HG03280 (cell line): ENCODE data around the gene CD164L2.
A peak's percentile ranks its signal among the peaks of the same experiment; 100 is the strongest.

Experiments used
- ATAC-seq: cut with Tn5 transposase; IDR thresholded peaks from one replicate; pipeline ENCODE4 v1.9.1; 2021; ENCODE audit warnings: mild to moderate bottlenecking, moderate library complexity; ENCODE audit not compliant: unreplicated experiment

CD164L2 gene

DNA sequence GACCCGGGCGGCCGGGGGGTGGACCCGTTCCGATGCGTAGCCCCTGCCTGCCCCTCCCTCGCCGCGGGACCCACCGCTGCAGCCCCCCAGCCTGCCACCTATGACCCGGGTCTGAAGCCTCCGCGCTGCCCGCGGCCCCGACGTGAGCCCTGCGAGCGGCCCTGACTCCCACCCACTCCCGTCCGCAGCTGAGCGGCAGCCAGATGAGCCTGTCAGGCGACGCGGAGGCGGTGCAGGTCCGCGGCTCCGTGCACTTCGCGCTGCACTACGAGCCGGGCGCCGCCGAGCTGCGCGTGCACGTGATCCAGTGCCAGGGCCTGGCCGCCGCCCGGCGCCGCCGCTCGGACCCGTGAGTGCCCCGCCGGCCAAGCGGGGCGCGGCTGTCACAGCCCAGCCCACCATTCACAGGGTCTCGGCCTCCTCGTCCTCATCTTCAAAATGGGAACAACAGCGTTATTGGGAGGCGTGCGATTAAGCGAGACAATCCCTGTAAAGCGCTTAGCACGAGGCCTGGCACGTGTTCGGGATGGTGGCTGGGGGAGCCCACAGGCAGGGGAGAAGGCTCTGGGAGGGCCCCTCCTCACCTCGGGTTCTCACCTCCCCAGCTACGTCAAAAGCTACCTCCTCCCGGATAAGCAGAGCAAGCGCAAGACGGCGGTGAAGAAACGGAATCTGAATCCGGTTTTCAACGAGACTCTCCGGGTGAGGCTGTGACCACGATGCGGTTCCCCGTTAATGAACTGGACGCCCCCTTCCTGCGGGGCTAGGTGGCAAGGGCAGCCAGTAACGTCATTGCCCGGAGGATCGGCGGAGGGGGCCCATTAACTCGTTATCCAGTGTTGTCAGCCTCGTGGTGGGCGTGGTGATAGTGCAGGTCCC is 33.1 kb downstream of the CD164L2 start:
- ATAC-seq, result no peak

DNA sequence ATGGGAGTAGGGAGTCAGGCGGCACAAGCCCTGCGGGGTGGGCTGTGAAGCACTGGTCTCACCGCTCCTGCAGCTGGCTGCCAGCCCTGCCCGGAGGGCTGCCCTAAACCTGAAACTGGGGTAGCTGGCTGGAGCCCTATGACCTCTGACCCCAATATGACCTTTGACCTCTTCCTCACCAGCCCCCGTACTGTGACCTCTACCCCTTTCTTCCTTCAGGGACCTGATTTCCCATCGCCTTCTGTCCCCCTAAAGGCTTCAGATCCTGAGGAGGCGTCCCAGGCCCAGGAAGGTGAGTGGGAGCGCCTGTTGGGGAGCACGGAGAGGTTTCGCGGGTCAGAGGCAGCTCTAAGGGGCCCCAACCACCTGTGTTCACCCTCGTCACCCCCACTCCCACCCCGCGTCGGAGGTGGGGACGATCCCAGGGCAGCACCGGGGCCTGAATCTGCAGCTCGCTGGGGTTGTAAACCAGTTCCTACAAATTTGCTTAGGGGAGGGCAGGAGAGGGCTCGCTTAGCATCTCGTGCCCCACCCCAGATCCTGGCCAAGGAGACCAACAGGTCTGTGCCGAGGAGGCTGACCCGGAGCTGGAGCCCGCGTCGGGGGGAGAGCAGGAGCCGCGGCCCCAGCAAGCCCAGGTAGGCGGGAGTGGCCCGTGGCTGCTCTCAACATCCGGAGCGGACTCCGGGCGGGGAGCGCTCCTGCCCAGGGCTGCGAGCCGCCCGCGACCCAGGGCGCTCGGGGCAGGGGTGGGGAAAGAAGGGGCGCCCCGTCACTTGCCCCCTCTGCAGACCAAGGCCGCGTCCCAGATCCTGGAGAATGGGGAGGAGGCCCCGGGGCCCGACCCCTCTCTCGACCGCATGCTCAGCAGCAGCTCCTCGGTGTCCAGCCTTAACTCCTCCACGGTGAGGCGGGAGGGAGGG is 34.0 kb downstream of the CD164L2 start:
- no peak for ATAC-seq

DNA sequence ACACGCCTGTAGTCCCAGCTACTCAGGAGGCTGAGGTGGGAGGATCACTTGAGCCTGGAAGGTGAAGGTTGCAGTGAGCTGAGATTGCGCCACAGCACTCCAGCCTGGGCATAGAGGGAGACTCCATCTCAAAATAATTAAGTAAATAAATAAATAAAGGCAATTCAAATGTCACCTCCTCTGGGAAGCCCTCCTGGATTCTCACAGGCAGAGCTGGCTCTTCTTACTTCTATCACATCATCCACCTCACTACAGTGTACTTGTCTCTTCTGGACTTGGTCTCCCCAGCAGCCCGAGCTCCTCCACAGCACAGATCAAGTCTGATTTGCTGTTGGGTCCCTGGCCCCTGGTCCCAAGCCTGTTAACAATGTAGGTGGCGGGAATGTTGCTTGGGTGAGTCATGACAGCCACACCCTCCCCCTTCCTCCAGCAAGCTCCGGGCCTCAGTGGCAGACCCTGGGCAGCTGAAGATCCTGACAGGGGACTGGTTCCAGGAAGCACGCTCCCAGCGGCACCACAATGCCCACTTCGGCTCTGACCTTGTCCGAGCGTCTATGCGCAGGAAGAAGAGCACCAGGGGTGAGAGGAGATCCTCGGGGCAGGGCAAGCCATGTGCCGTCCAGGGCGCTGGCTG is 36.0 kb downstream of the CD164L2 start:
- ATAC-seq, result no peak

DNA sequence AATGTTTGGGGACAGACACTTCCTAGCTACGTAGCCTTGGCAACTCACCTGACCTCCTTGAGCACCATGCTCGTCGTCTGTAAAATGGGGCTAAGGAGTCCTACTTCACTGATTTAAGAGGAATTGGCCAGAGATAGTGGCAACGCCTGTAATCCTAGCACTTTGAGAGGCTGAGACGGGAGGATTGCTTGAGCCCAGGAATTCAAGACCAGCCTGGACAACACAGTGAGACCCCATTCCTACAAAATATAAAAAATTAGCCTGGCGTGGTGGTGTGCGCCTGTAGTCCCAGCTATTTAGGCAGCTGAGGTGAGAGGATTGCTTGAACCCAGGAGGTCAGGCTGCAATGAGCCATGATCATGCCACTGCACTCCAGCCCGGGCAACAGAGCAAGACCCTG is 36.8 kb downstream of the CD164L2 start:
- no peak for ATAC-seq

DNA sequence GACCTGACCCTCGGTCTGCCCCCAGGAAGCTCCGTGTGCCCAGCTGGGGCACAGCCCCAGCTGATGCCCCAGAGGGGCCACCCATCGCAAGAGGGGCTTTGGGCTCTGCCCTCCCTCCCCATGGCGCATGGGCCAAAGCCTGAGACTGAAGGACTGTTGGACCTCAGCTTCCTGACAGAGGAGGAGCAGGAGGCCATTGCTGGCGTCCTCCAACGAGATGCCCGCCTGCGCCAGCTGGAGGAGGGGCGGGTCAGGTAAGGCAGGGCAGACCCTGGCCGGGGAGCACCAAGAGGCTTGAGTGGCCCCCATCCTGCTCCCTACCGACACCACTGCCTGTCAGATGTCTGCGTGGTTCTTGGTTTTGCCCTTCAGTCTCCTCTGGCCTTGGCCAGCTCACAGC is 37.9 kb downstream of the CD164L2 start:
- ATAC-seq, result no peak

DNA sequence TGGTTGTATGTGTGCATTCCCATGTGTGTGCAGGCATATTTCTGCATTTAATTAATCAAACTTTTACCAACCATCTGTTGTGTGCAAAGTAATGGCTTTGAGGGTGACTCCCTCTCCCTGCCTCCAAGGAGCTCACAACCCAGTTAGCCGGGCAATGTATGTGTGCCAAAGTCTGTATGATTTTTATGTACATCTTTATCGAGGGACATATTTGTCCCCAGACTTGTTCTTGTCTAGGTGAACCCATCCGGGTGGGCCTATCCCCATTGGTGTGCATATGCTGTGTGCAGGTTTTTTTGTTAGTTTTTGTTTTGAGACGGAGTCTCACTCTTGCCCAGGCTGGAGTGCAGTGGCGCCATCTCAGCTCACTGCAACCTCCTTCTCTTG is 39.5 kb downstream of the CD164L2 start:
- no peak for ATAC-seq

DNA sequence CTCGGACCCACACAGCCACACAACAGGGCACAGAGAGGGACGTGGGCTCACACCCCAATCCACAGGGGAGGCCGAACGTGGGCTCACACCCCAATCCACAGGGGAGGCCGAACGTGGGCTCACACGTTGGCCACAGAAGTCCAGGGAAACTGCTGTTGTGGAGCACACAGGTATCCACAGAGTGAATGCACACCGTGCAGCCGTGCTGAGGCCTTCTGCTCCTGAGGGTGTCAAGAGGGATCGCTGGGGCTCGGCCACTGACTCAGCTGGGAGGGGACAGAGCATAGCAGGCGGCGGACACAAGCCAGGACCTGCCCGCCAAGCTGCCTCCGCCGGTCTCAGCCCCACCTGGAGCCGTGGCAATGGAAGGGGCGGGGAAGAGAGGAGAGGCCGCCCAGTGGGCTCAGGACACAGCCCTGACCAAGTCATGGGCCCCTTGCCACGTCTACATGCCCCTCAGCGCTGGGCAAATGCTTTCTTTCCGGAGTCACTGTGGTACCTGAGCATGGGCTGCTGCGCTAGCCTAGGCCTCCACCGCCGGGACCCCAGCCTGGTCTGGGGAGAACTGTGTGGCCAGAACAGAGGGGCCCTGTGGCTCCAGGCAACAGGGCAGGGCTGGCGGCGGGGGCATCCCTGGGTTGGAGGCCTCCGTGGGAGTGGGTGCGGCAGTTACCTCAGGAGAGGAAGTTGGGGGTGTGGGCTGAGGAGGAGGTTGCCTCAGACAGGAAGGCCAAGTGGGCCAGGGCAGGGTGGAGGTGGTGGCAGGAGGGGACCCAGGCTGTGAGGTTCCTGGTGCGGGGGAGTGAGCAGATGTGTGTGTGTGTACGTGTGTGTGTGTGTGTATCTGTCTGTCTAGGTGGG is 40.1 kb downstream of the CD164L2 start:
- no peak for ATAC-seq

DNA sequence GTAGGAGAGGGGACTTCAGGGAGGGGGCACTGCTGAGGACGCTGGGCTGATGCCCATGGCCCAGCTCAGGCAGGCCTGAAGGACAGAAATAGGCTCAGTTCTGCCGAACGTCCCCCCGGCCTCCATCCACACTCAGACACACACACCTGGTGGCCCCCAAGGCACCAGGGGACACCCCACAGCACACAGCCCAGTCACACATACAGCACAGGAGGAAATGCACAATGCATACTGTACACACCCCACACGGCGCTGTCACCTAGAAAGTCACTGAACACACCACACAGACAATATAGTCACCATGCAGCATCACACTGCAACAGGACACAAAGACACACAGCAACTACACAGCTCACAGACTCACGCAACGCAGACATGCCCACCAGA is 40.7 kb downstream of the CD164L2 start:
- ATAC-seq, result no peak

DNA sequence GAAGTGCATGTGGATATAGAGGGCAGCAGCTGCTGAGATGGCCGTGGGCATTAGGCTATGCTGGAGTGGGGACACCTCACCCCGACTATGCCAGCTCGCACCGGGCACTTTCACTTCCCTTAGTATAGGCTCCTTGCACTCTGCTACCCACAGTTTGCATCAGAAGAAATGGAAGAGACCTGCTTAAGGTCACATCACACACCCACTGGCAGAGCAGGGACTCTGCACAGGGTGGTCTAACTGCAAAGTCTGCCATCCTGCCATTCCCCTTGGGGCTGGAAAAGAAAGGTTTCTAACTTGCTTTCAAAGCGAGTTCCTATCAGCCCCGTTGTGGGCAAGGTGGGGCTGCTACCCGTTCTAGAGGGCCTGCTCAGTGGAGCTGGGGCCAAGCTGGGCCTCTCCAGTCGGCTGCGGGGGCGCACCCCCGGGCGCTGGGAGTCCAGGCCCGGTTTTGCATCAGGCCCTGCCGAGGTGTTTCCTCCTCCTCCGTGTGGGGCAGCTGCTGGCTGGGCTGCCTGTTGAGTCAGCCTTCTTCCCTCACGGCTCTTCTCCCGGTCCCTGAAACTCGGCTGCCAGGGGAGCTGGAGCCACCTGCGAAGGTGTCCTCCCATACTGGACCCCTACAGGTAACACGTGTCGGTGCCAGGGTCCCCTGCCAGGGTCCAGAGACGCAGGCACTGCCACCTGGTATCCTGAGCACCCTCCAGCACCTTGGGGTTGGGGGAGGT is 41.4 kb downstream of the CD164L2 start, which contains the start of gene SYTL1:
Gene SYTL1, plus strand, starts transcription at position 498 of the 728 bp plus-strand sequence. CDS start 3,313 bp downstream, outside the sequence.
- peak; percentile 67 for ATAC-seq

DNA sequence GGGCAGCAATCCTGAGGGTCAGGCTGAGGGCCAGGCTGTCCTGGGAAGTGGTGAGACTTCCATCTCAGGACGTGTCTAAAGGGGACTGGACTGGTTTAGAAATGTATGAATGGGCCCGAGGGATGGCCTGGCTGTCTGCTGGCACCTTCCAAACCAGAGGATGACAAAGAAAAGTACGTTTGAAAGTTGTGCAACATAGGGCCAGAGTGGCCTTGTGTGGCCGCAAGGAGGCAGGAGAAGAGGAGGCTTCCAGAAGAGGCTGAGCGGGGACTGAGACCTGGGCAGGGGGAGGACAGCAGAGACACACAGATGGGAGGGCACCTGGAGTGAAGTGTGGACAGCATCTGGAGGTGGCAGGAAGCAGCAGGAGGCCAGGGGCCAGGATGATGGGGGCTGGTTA is 43.9 kb downstream of the CD164L2 start:
- no peak for ATAC-seq

DNA sequence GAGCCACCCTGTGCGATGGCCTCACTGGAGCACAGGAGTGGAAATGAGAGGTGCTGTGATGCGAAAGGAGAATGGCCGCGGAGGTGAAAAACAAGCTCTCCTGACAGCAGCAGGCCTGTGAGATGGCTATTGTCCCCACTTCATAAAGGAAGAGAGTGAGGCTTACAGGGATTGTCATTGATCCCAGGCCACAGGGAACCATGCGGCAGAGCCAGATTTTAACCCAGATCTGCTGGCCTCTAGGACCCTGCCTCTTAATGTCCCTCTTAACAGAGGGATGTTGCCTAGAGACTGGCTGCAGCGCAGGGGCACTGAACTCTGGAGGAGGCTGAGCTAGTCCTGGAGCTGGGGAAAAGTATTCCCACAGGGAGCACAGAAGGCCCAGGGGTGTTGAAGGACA is 44.4 kb downstream of the CD164L2 start:
- no peak for ATAC-seq

DNA sequence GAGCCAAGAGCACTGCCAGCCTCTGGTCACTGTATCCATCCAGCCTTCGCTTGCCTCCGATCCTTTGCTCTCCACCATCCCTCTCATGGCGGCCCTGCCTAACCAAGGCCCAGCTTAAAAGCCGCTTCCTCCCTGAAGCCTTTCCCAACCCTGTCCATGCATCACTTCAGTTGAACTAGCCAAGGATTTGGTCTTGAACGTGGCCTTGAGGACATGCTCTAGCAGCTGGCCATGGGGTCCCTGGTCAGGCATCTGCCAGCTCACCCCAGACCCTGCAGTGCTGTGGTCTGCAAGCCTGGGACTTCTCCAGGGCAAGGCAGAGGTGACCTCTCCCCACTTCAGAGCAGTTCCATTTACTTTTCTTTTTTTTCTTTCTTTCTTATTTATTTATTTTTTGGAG is 46.4 kb downstream of the CD164L2 start:
- ATAC-seq, result no peak

DNA sequence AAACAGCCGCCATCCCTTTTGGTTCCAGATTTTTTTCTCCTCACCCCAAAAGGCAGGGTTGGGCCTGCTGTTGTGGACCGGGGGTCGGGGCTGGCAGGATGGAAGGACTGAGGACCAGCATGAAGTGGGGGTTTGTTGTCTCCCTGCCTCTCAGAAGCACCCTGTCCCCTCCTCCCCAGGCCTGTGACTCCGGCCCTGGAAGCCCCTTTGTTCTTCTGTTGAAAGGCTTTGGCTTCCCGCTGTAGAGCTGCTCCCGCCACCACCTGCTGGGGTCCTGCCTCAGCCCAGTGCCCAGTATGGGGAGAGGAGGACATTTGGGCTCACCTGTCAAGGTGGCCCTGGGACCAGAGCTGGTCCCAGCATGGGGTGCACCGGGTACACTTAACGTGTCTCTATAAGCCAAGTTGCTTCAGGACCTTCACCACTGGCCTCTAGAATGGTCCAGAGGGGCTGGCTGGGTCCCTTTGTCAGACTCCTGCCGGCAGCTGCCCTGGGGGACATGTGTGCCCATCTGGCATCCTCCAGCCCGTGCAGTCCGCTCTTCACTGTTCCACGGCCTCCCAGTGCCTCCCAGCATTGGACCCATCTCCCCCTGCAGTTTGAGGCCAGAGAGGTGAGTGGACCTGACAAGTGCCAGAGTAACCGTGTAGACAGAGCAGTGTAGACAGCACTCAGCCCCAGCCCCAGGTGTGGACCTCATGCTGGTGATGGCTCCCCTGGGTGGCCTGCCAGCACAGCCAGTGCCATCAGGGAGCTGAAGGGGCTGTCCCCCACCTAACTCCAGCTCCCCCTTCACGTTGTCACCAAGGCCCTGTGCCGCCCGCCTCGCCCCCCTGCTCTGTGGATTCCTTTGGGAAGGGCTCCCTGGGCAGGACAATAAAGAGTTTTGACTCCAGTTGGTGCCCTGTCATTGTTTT is 47.4 kb downstream of the CD164L2 start:
- ATAC-seq, result no peak

DNA sequence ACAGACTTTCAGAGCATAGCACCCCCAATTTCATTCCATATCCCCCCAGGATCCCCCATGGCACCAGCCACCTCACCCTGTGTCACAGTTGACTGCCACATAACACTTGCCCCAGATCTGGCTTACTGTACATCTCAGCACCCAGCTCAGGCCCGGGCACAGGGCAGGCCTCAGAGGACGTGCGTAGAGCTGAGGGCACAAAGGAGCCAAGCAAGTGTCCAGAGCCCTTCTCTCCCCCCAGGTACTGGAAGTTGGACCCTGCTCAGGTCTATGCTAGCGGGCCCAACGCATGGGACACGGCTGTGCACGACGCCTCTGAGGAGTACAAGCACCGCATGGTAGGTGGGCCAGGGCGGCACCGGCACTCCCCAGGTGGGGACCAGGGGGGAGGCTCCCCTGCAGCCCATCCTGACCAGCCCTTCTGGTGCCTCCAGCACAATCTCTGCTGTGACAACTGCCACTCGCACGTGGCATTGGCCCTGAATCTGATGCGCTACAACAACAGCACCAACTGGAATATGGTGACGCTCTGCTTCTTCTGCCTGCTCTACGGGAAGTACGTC is 49.3 kb downstream of the CD164L2 start:
- no peak for ATAC-seq

DNA sequence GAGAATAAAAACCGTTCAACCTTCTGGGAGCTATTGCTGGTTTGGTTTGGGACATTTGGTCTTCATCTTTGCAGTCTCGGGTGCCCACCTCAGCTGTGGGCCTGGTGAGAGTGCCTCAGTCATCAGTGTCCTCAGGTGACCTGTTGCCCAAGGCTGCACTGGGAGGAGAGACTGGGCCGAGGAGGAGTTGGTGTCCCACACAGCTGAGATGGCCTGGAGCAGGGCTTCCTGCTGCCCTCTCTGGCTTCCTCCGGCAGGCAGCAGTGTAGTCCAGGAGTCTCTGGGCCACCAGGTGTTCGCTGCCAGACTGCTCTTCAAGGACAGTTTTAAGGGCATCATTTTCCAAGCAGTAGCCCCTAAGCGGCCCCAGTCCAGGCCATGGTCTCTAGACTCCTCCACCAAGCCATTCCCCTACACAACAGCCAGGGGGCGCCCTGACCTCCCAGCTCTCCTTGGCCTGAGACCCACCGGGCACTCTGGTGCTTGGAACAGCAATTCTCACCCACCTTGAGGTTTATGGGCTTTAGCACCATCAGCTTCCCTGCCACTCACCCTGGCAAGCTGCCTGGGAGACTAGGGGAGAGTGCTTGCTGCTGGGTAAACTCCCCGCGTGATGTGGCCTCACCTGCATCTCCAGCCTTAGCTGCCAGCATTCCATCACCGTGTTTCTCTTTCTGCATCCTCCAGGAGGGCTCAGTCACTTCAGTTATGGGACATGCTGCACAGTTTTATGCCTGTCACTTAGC is 50.4 kb downstream of the CD164L2 start:
- ATAC-seq, result no peak

DNA sequence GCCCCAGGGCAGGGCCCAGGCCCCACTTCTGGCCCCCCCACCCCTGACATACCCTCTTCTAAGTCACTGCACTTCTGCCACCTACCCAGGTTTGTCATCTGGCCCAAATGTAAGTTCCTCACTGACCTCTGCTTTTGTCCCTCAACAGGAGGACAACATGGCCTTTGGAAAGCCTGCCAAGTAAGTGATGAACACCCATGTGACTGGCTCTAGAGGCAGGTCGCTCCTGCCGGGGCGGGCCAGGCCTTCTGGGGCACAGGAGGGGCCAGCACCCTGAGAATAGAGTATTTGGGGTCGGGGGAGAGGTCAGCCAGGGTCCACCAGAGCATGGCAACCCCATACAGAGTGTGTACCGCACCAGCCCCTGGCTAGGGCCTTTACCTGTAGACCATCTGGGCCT is 51.2 kb downstream of the CD164L2 start:
- no peak for ATAC-seq

DNA sequence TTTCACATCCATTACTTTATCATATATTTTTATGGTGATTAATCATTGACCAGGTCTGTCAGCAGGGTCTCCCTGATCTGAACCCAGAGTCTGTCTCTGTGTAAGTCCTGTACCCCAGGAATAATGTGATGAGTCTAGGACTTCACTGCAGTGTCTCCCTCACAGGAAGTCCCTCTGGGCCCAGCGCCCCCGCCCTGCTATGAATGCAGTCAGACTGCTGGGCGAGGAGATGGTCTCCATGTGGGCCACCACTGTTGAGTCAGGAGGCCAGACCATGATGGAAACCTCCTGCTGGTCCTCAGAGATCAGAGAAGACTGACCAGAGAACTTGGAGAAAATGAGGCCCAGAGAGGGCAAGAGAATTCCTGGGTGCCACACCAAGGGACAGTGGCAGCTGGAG is 51.7 kb downstream of the CD164L2 start:
- ATAC-seq, result no peak

DNA sequence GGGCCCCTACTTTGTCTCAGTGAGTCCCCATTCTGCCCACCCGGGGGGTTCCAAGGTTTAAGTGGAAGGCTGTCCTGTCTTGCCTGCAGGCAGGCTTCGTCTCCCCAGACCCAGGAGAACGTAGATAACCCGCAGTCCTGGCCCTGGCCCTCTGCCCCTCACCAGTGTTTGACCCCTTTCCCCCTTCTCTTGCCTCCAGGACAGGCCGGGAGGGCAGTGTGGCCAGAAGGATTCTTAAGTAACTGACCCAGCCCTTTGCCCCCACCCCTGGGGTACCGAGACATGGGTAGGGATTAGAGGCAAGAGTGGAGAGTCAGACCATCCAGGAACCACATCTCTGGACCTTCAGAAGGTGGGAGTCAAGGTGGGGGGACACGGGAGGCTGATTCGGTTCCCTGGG is 52.3 kb downstream of the CD164L2 start:
- ATAC-seq, result no peak
